ENCODE results near the gene TMEM232.

- no peak for TF ChIP-seq CTCF (IDR thresholded peaks at IDR 0.05; ENCODE audit: insufficient read depth, low read length)
- TF ChIP-seq POLR2AphosphoS5 (IDR thresholded peaks at IDR 0.05; ENCODE audit: low read depth): no peak
- TF ChIP-seq GABPA (IDR thresholded peaks at IDR 0.05; ENCODE audit: low read depth): no peak
- TF ChIP-seq, protein P1, sequence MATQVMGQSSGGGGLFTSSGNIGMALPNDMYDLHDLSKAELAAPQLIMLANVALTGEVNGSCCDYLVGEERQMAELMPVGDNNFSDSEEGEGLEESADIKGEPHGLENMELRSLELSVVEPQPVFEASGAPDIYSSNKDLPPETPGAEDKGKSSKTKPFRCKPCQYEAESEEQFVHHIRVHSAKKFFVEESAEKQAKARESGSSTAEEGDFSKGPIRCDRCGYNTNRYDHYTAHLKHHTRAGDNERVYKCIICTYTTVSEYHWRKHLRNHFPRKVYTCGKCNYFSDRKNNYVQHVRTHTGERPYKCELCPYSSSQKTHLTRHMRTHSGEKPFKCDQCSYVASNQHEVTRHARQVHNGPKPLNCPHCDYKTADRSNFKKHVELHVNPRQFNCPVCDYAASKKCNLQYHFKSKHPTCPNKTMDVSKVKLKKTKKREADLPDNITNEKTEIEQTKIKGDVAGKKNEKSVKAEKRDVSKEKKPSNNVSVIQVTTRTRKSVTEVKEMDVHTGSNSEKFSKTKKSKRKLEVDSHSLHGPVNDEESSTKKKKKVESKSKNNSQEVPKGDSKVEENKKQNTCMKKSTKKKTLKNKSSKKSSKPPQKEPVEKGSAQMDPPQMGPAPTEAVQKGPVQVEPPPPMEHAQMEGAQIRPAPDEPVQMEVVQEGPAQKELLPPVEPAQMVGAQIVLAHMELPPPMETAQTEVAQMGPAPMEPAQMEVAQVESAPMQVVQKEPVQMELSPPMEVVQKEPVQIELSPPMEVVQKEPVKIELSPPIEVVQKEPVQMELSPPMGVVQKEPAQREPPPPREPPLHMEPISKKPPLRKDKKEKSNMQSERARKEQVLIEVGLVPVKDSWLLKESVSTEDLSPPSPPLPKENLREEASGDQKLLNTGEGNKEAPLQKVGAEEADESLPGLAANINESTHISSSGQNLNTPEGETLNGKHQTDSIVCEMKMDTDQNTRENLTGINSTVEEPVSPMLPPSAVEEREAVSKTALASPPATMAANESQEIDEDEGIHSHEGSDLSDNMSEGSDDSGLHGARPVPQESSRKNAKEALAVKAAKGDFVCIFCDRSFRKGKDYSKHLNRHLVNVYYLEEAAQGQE (IDR thresholded peaks at IDR 0.05; ENCODE audit: insufficient replicate concordance, low read depth): no peak
These were observed 218.5 kb downstream of the TMEM232 start for GRCh38 chr5:110507972-110508371.

Data from HL-60 (cell line).